RWPE2 (cell line): ENCODE results near the gene PLEKHG4B.
"Not testable (repeated sequence)": the region's sequence is repeated elsewhere in the genome, so short reads cannot be mapped to it uniquely, and the experiment has no call there.

ENCODE experiments used
- ATAC-seq: fragments of 200-7000 bp; cut with Tn5 transposase; 3 replicates; pipeline ENCODE4 v1.9.1; 2021; ENCODE audit warnings: low read depth
- DNase-seq: peaks from one replicate; pipeline ENCODE4 v3.0.0-alpha.2; 2020; ENCODE audit warnings: low spot score
- H3K27ac ChIP-seq: fragments of 450-650 bp; 2 replicates; pipeline ENCODE4 v1.5.1; 2017; ENCODE audit warnings: mild to moderate bottlenecking; ENCODE audit not compliant: poor library complexity, severe bottlenecking
- H3K27me3 ChIP-seq: fragments of 250-450 bp; sonication (Bioruptor Pico); 2 replicates; pipeline ENCODE4 v1.5.1; 2021; ENCODE audit warnings: mild to moderate bottlenecking, moderate library complexity; ENCODE audit not compliant: insufficient read depth, poor library complexity, severe bottlenecking
- H3K36me3 ChIP-seq: fragments of 250-450 bp; sonication (Bioruptor Pico); 2 replicates; pipeline ENCODE4 v1.5.1; 2020; ENCODE audit warnings: low read depth, mild to moderate bottlenecking, moderate library complexity
- H3K4me1 ChIP-seq: fragments of 250-450 bp; sonication (Bioruptor Pico); 2 replicates; pipeline ENCODE4 v1.5.1; 2021; ENCODE audit warnings: mild to moderate bottlenecking, moderate library complexity; ENCODE audit not compliant: insufficient read depth, poor library complexity, severe bottlenecking
- H3K4me3 ChIP-seq: fragments of 250-450 bp; sonication (Bioruptor Pico); 2 replicates; pipeline ENCODE4 v1.5.1; 2021; ENCODE audit warnings: mild to moderate bottlenecking, moderate library complexity; ENCODE audit not compliant: severe bottlenecking
- H3K9me3 ChIP-seq: fragments of 250-450 bp; sonication (Bioruptor Pico); 2 replicates; pipeline ENCODE4 v1.5.1; 2021; ENCODE audit warnings: mild to moderate bottlenecking, moderate library complexity; ENCODE audit not compliant: severe bottlenecking
- CTCF ChIP-seq: fragments of 450-650 bp; IDR thresholded peaks from one replicate; pipeline ENCODE4 v1.5.1; 2017; ENCODE audit warnings: mild to moderate bottlenecking, moderate library complexity; ENCODE audit not compliant: poor library complexity, severe bottlenecking

PLEKHG4B gene

GRCh38 chr5:163338-163620 is 71.3 kb downstream of the PLEKHG4B start:
- H3K36me3 ChIP-seq = no peaks in the 10 kb centered on the region
- peaks cover 6% of the 10 kb centered on the region for H3K27me3 ChIP-seq
- DNase-seq (peak; percentile 64), ATAC-seq (peak; percentile 15; the same call in 1 of the 3 replicates)
- H3K9me3 ChIP-seq = no peaks in the 10 kb centered on the region
- no peak for TF ChIP-seq CTCF
- no peak overlapping the region for H3K4me3 ChIP-seq
- H3K4me1 ChIP-seq = peaks cover 2% of the 10 kb centered on the region
- H3K27ac ChIP-seq = no peak overlapping the region

- Histone ChIP-seq H3K9me3 (no peaks in the 10 kb centered on the region), H3K36me3 (no peaks in the 10 kb centered on the region), H3K27ac (no peak overlapping the region), H3K4me1 (peaks cover 2% of the 10 kb centered on the region), H3K27me3 (peaks cover 6% of the 10 kb centered on the region), H3K4me3 (no peak overlapping the region)
- no peak for ATAC-seq
- DNase-seq = peak; percentile 45
- TF ChIP-seq CTCF = no peak
Measured at GRCh38 chr5:163841-164240, 71.9 kb downstream of the PLEKHG4B start.

- no peak for TF ChIP-seq CTCF
Measured at GRCh38 chr5:164244-164643, 72.3 kb downstream of the PLEKHG4B start.

GRCh38 chr5:164783-165182 is 72.8 kb downstream of the PLEKHG4B start:
- not testable (repeated sequence) for H3K27ac ChIP-seq

More at GRCh38 chr5:164244-164643, 72.3 kb downstream of the PLEKHG4B start:
- Histone ChIP-seq H3K27ac (no peak overlapping the region), H3K27me3 (peaks cover 6% of the 10 kb centered on the region), H3K9me3 (no peaks in the 10 kb centered on the region), H3K36me3 (no peaks in the 10 kb centered on the region), H3K4me3 (no peak overlapping the region), H3K4me1 (peaks cover 2% of the 10 kb centered on the region)
- ATAC-seq (no peak), DNase-seq (no peak)

GRCh38 chr5:166441-167372 is 74.7 kb downstream of the PLEKHG4B start:
- Histone ChIP-seq H3K36me3 (no peaks in the 10 kb centered on the region), H3K4me3 (no peak overlapping the region), H3K27ac (no peak overlapping the region), H3K9me3 (no peaks in the 10 kb centered on the region), H3K4me1 (peaks cover 2% of the 10 kb centered on the region), H3K27me3 (no peaks in the 10 kb centered on the region)
- no peak for TF ChIP-seq CTCF
- peak; percentile 58 for DNase-seq
- ATAC-seq = no peak

More at GRCh38 chr5:164783-165182, 72.8 kb downstream of the PLEKHG4B start:
- not testable (repeated sequence) for H3K27me3 ChIP-seq, H3K4me3 ChIP-seq, DNase-seq, H3K36me3 ChIP-seq, H3K9me3 ChIP-seq, H3K4me1 ChIP-seq, ATAC-seq
